IPS-20b (cell line): ENCODE data around the gene MAP6.
"Not testable (repeated sequence)": the region's sequence is repeated elsewhere in the genome, so short reads cannot be mapped to it uniquely, and the experiment has no call there.

Source experiments
- H3K27ac ChIP-seq: one replicate; pipeline ENCODE4 v1.5.1; 2013; ENCODE audit warnings: low read length
- H3K27me3 ChIP-seq: 2 replicates; pipeline ENCODE4 v1.6.1; 2013; ENCODE audit warnings: mild to moderate bottlenecking, low read length, inconsistent platforms; ENCODE audit not compliant: insufficient read depth
- H3K36me3 ChIP-seq: 2 replicates; pipeline ENCODE4 v1.6.1; 2013; ENCODE audit warnings: low read depth, mild to moderate bottlenecking, inconsistent platforms, low read length, moderate library complexity; ENCODE audit not compliant: insufficient read depth
- H3K4me1 ChIP-seq: 2 replicates; pipeline ENCODE4 v1.6.1; 2013; ENCODE audit warnings: mild to moderate bottlenecking, control low read depth, inconsistent platforms, low read length, moderate library complexity; ENCODE audit not compliant: insufficient read depth
- H3K4me3 ChIP-seq: 2 replicates; pipeline ENCODE4 v1.5.1; 2013; ENCODE audit warnings: mild to moderate bottlenecking, low read length, inconsistent platforms
- H3K9ac ChIP-seq: 2 replicates; pipeline ENCODE4 v1.6.1; 2013; ENCODE audit warnings: low read depth, mild to moderate bottlenecking, inconsistent platforms, low read length, moderate library complexity
- H3K9me3 ChIP-seq: 2 replicates; pipeline ENCODE4 v1.6.1; 2013; ENCODE audit warnings: mild to moderate bottlenecking, low read depth, low read length, inconsistent platforms; ENCODE audit not compliant: insufficient read depth

Gene MAP6

DNA sequence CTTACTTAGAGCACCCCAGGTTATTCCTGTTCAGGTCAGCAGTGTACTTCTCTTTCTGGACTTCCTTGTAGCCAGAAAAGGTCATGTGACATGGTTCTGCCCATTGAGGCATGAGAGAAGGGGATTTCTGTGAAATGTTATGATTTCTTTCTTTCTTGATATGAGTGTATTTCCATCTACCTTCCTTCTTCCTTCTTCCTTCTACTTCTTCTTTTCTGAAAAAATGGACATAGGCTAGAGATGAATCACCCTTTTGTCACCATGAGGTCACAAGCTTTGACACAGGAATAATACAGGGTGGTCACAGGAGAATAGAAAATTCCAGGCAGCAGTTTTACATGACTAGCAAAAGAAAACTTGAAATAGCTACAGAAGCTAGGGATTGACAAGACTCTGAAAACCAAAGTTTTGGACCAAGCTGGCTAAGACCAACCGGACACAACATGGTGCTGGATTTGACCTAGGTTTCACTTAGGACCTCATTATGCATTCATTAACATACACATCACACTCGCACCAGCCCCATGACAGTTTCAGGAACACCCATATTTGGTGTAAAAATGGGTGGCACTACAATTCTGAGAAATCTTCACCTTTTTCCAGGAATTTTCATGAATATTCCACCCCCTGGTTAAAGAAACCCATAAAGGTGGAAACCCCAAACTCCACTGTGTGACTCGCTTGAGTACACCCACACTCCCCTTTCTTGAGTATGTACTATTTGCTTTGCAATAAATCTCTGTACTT, 21.2 kb upstream of the MAP6 start:
- Histone ChIP-seq H3K9ac (no peak overlapping the region), H3K27ac (no peak overlapping the region), H3K4me3 (no peak overlapping the region), H3K27me3 (no peaks in the 10 kb centered on the region), H3K9me3 (no peaks in the 10 kb centered on the region), H3K36me3 (no peaks in the 10 kb centered on the region), H3K4me1 (no peaks in the 10 kb centered on the region)

- H3K36me3 ChIP-seq, H3K9me3 ChIP-seq, H3K4me1 ChIP-seq, H3K9ac ChIP-seq, H3K27me3 ChIP-seq, H3K4me3 ChIP-seq, H3K27ac ChIP-seq: not testable (repeated sequence)
Measured at GRCh38 chr11:75683856-75684255, 15.0 kb upstream of the MAP6 start.

GRCh38 chr11:75679566-75679965, 10.7 kb upstream of the MAP6 start:
- Histone ChIP-seq H3K4me1 (no peaks in the 10 kb centered on the region), H3K36me3 (no peaks in the 10 kb centered on the region), H3K27me3 (peaks cover 16% of the 10 kb centered on the region; the same call in 1 of the 2 replicates), H3K9me3 (no peaks in the 10 kb centered on the region), H3K4me3 (no peak overlapping the region), H3K27ac (no peak overlapping the region), H3K9ac (no peak overlapping the region)

- Histone ChIP-seq H3K27ac (no peak overlapping the region), H3K9ac (no peak overlapping the region), H3K4me3 (no peak overlapping the region), H3K4me1 (no peaks in the 10 kb centered on the region), H3K36me3 (no peaks in the 10 kb centered on the region), H3K9me3 (no peaks in the 10 kb centered on the region), H3K27me3 (peaks cover 9% of the 10 kb centered on the region; the same call in 1 of the 2 replicates)
Measured at GRCh38 chr11:75678620-75679259, 9.9 kb upstream of the MAP6 start.

GRCh38 chr11:75677909-75678308, 9.1 kb upstream of the MAP6 start:
- Histone ChIP-seq H3K27me3 (peaks cover 9% of the 10 kb centered on the region; the same call in 1 of the 2 replicates), H3K27ac (no peak overlapping the region), H3K9ac (no peak overlapping the region)

GRCh38 chr11:75677275-75677674, 8.4 kb upstream of the MAP6 start:
- no peaks in the 10 kb centered on the region for H3K4me1 ChIP-seq
- no peak overlapping the region for H3K27ac ChIP-seq
- H3K9me3 ChIP-seq, result no peaks in the 10 kb centered on the region
- no peak overlapping the region for H3K9ac ChIP-seq
- peaks cover 12% of the 10 kb centered on the region for H3K27me3 ChIP-seq
- H3K4me3 ChIP-seq, result no peak overlapping the region
- H3K36me3 ChIP-seq, result no peaks in the 10 kb centered on the region

More at GRCh38 chr11:75677909-75678308, 9.1 kb upstream of the MAP6 start:
- H3K36me3 ChIP-seq, result no peaks in the 10 kb centered on the region
- no peaks in the 10 kb centered on the region for H3K9me3 ChIP-seq
- no peaks in the 10 kb centered on the region for H3K4me1 ChIP-seq
- no peak overlapping the region for H3K4me3 ChIP-seq

GRCh38 chr11:75673977-75674582, 5.2 kb upstream of the MAP6 start:
- H3K9ac ChIP-seq, result no peak overlapping the region
- H3K27me3 ChIP-seq, result peaks cover 44% of the 10 kb centered on the region
- H3K4me1 ChIP-seq, result no peaks in the 10 kb centered on the region
- H3K4me3 ChIP-seq, result no peak overlapping the region
- no peak overlapping the region for H3K27ac ChIP-seq
- H3K36me3 ChIP-seq, result no peaks in the 10 kb centered on the region
- no peaks in the 10 kb centered on the region for H3K9me3 ChIP-seq

DNA sequence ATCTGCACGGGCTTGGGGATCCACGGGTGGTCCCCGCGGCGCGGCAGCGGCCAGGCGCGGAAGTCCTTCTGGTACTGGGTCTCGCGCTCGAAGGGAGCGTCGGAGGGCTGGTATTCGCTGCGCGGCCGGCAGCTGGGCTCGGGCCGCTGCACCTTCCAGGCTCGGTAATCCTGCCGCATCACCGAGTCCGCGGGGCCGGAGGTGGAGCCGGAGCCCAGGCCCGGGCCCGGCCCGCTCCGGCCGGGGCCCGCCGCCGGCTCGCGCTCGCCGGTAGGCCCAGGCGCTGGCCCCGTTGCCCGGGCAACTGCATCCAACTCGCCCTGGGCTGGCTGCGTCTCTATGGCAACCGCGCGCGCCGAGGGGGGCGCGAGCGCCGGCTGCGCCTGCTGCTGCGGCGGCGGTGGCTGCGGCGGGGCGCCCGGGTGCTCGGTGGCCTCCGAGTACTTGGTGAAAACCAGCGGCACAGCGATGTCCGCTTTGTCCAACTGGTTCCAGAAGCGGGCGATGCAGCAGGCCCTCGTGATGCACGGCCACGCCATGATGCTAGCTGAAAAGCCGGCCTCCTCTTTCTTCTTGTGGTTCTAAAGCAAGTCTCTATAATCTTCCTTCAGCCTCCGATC, 897 bp downstream of the MAP6 start:
- H3K27ac ChIP-seq, result no peak overlapping the region
- H3K4me3 ChIP-seq, result peak overlapping the region; percentile 64; the same call in 1 of the 2 replicates
- H3K9me3 ChIP-seq, result no peaks in the 10 kb centered on the region
- peaks cover 21% of the 10 kb centered on the region; the same call in 1 of the 2 replicates for H3K4me1 ChIP-seq
- no peak overlapping the region for H3K9ac ChIP-seq
- no peaks in the 10 kb centered on the region for H3K36me3 ChIP-seq
- H3K27me3 ChIP-seq, result peaks cover 86% of the 10 kb centered on the region

- Histone ChIP-seq H3K36me3 (no peaks in the 10 kb centered on the region), H3K27me3 (peaks cover 83% of the 10 kb centered on the region), H3K9ac (no peak overlapping the region), H3K9me3 (no peaks in the 10 kb centered on the region), H3K27ac (no peak overlapping the region), H3K4me3 (peak overlapping the region; percentile 61), H3K4me1 (peaks cover 25% of the 10 kb centered on the region; the same call in 1 of the 2 replicates)
Measured at GRCh38 chr11:75667255-75667830, 1.5 kb downstream of the MAP6 start.

GRCh38 chr11:75665990-75666389, 2.8 kb downstream of the MAP6 start:
- Histone ChIP-seq H3K27me3 (peaks cover 70% of the 10 kb centered on the region), H3K36me3 (no peaks in the 10 kb centered on the region), H3K27ac (no peak overlapping the region), H3K4me3 (no peak overlapping the region), H3K9ac (no peak overlapping the region), H3K4me1 (peaks cover 27% of the 10 kb centered on the region; the same call in 1 of the 2 replicates), H3K9me3 (no peaks in the 10 kb centered on the region)

DNA sequence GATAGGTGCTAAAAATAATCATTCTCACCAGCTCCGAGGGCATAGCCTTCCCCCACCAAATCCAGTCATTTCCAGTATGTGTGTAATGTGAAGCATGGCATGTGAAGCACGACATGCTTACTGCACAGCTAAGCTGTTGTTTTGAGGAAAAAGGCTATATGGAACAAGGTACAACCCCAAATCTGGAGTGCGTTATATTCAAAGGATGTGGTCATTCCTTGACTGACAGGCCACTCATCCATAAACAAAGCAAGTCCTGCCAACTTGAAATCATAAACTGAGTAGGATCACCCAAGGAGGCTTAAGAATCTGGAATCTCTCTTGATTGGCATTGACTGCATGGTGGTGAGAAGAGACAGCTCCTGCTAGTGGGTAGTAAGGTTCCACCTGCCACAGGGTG, 3.7 kb downstream of the MAP6 start:
- no peak overlapping the region for H3K9ac ChIP-seq
- no peaks in the 10 kb centered on the region for H3K36me3 ChIP-seq
- no peak overlapping the region for H3K4me3 ChIP-seq
- H3K27me3 ChIP-seq, result peaks cover 61% of the 10 kb centered on the region
- H3K4me1 ChIP-seq, result peaks cover 31% of the 10 kb centered on the region; the same call in 1 of the 2 replicates
- no peak overlapping the region for H3K27ac ChIP-seq
- no peaks in the 10 kb centered on the region for H3K9me3 ChIP-seq
